Measurements from ENCODE around the gene ZNF493. TPM values are rescaled to one million over a fixed set of nuclear protein-coding genes. Genes with fewer than 3 reads are reported as not detected.
A peak's percentile ranks its signal among the peaks of the same experiment; 100 is the strongest.

ZNF493 gene
- total RNA-seq, 1 donor from 2014 or later: 13.0 TPM

- Histone ChIP-seq H3K9me3 (no peaks in the 10 kb centered on the region), H3K27ac (no peak overlapping the region), H3K27me3 (no peaks in the 10 kb centered on the region), H3K36me3 (no peaks in the 10 kb centered on the region), H3K4me3 (peak overlapping the region; percentile 14 to 64), H3K4me1 (no peaks in the 10 kb centered on the region)
- TF ChIP-seq CTCF (IDR thresholded peaks at IDR 0.05): no peak
- intact Hi-C loops (cut with DNase I): no loop called here
- no peak for DNase-seq (ENCODE audit: low spot score in 2 of 2)
Observed at GRCh38 chr19:21463449-21464105, 66.6 kb downstream of the ZNF493 start.

GRCh38 chr19:21466627-21467026 lies 69.7 kb downstream of the ZNF493 start:
- no peaks in the 10 kb centered on the region for H3K27me3 ChIP-seq

GRCh38 chr19:21468791-21469190 lies 71.9 kb downstream of the ZNF493 start:
- intact Hi-C loops (cut with DNase I): no loop called here
- Histone ChIP-seq H3K9me3 (no peaks in the 10 kb centered on the region), H3K4me1 (no peaks in the 10 kb centered on the region), H3K36me3 (no peaks in the 10 kb centered on the region), H3K27ac (no peak overlapping the region), H3K4me3 (no peak overlapping the region), H3K27me3 (no peaks in the 10 kb centered on the region)
- DNase-seq (ENCODE audit: low spot score in 2 of 2): no peak
- TF ChIP-seq CTCF (IDR thresholded peaks at IDR 0.05): no peak

More at GRCh38 chr19:21466627-21467026, 69.7 kb downstream of the ZNF493 start:
- Histone ChIP-seq H3K4me3 (no peak overlapping the region), H3K36me3 (no peaks in the 10 kb centered on the region), H3K9me3 (no peaks in the 10 kb centered on the region), H3K4me1 (no peaks in the 10 kb centered on the region), H3K27ac (no peak overlapping the region)
- no peak for TF ChIP-seq CTCF (IDR thresholded peaks at IDR 0.05)
- no peak for DNase-seq (ENCODE audit: low spot score in 2 of 2)
- intact Hi-C loops (cut with DNase I): no loop called here

- Histone ChIP-seq H3K36me3 (no peaks in the 10 kb centered on the region), H3K4me1 (peaks cover 0 to 4% of the 10 kb centered on the region in 2 donors), H3K27ac (no peak overlapping the region), H3K9me3 (no peaks in the 10 kb centered on the region), H3K4me3 (no peak overlapping the region), H3K27me3 (no peaks in the 10 kb centered on the region)
- no peak for TF ChIP-seq CTCF (IDR thresholded peaks at IDR 0.05)
- intact Hi-C loops (cut with DNase I): no loop called here
- no peak for DNase-seq (ENCODE audit: low spot score in 2 of 2)
Observed at GRCh38 chr19:21472507-21472906, 75.6 kb downstream of the ZNF493 start.

GRCh38 chr19:21474671-21475181 lies 77.8 kb downstream of the ZNF493 start:
- Histone ChIP-seq H3K36me3 (no peaks in the 10 kb centered on the region), H3K4me3 (peak overlapping the region; percentile 48 to 71), H3K27me3 (no peaks in the 10 kb centered on the region), H3K27ac (no peak overlapping the region), H3K4me1 (peaks cover 0 to 4% of the 10 kb centered on the region in 2 donors), H3K9me3 (no peaks in the 10 kb centered on the region)
- DNase-seq (ENCODE audit: low spot score in 2 of 2): peak; percentile 25 to 84
- intact Hi-C loops (cut with DNase I): no loop called here
- no peak for TF ChIP-seq CTCF (IDR thresholded peaks at IDR 0.05)

Other genes with a start within 250 kb of the ZNF493 start
- gene ZNF708, start 67.7 kb upstream of the ZNF493 start, total RNA-seq: 11.0 TPM
- 1.5 TPM for gene ZNF738, start 38.1 kb upstream of the ZNF493 start, total RNA-seq
- 1.9 TPM for gene ZNF429, start 108.5 kb downstream of the ZNF493 start, total RNA-seq